Psoas muscle (tissue), 8 donors: ENCODE measurements around the gene SCPEP1. TPM values are rescaled to one million over a fixed set of nuclear protein-coding genes. Genes with fewer than 3 reads are reported as not detected.

Source experiments
- ATAC-seq, 4 donors: fragments of 200-7000 bp; cut with Tn5 transposase; one replicate each; pipeline ENCODE4 v1.9.1; 2020; ENCODE audit warnings: moderate library complexity in 3 of 4, mild to moderate bottlenecking in 2 of 4
- DNase-seq, 2 donors: peaks; one replicate each; pipeline ENCODE4 v3.0.0-alpha.2; 2020
- H3K27ac ChIP-seq: fragments of 200-600 bp; one replicate; pipeline ENCODE4 v1.8.0; 2022
- H3K27me3 ChIP-seq, 3 donors: fragments of 200-600 bp in 1 of 3; one replicate each; pipeline versions ENCODE4 v1.6.1 to v1.8.0; 2013 to 2022; ENCODE audit warnings: low read length in 2 of 3, mild to moderate bottlenecking in 2 of 3, moderate library complexity in 1 of 3; ENCODE audit not compliant: insufficient read depth in 3 of 3
- H3K36me3 ChIP-seq, 2 donors: fragments of 200-600 bp in 1 of 2; one replicate each; pipeline versions ENCODE4 v1.6.1 to v1.8.0; 2013 to 2022; ENCODE audit warnings: low read depth in 1 of 2, mild to moderate bottlenecking in 1 of 2, moderate library complexity in 1 of 2; ENCODE audit not compliant: insufficient read depth in 1 of 2
- H3K4me1 ChIP-seq: fragments of 200-600 bp; one replicate; pipeline ENCODE4 v1.8.0; 2022
- H3K4me3 ChIP-seq: fragments of 200-600 bp; one replicate; pipeline ENCODE4 v1.8.0; 2022; ENCODE audit warnings: mild to moderate bottlenecking
- H3K9me3 ChIP-seq: fragments of 200-600 bp; one replicate; pipeline ENCODE4 v1.8.0; 2022
- CTCF ChIP-seq: fragments of 200-600 bp; IDR thresholded peaks from one replicate; pipeline ENCODE4 v1.8.0; 2022; ENCODE audit warnings: antibody characterized with exemption
- WGBS, 3 donors: extraction: QIAGEN DNeasy Blood & Tissue Kit; methylation state at CpG; one replicate each; pipeline versions ENCODE4 v1.1.6 to v1.1.7; 2013; 5-methylcytosine and 5-hydroxymethylcytosine counted together
- intact Hi-C, 2 donors: fragments of 100-400 bp; cut with DNase I; formaldehyde crosslinking; loops; one replicate each; pipeline versions ENCODE4 v1.11.0 to v1.14.2; 2022
- polyA plus RNA-seq, 3 donors: library from polyadenylated mRNA; stranded (reverse); fragments of 200-250 nt; gene quantifications; one replicate each; pipeline ENCODE4 v1.2.3, GENCODE V29; 2013
- total RNA-seq, 4 donors: library from RNA; stranded (reverse); fragmentation: NEBNext Ultra II Directional in 2 of 4; extraction: Animal tissue kit (Norgen Biotek cat#: 25700) in 2 of 4; gene quantifications; one replicate each; pipeline versions ENCODE4 v1.2.1 to v1.2.4, GENCODE V29; 2021 to 2023
- donor health status: healthy with polysubstance abuse.
- donor health status: DM: no; HTN: no; CAD: no; lungs with moderate emphysema.
- donor health status: Bipolar disorder and iron deficiency.
- donor health status: healthy.
- donor health status: DM: yes; HTN: yes; CAD: no.
- donor health status: DM: no; HTN: no; CAD: no.
- donor health status: DM: no; HTN: no; CAD: no.
- donor health status: DM: yes; HTN: yes; CAD: no.

SCPEP1 gene
- total and polyA plus RNA-seq, 7 donors = 5.8 to 33.1 (median 12.2) TPM

- no peak overlapping the region for H3K27ac ChIP-seq
- H3K9me3 ChIP-seq = peaks cover 11% of the 10 kb centered on the region
- H3K4me3 ChIP-seq = no peak overlapping the region
- ATAC-seq (no peak), DNase-seq (no peak)
- H3K27me3 ChIP-seq = no peaks in the 10 kb centered on the region
- intact Hi-C loops = no loop called here
- 85 to 91% (median 89%) methylated on average over 1 of the region's 1 CpG for WGBS, 3 donors
- H3K36me3 ChIP-seq = no peaks in the 10 kb centered on the region
- peaks cover 2% of the 10 kb centered on the region for H3K4me1 ChIP-seq
- TF ChIP-seq CTCF = no peak
Measured at GRCh38 chr17:57027852-57028251, 49.9 kb downstream of the SCPEP1 start.

GRCh38 chr17:57032343-57032742 lies 54.4 kb downstream of the SCPEP1 start:
- peak overlapping the region; percentile 61 for H3K27ac ChIP-seq
- intact Hi-C loops = no loop called here
- no peaks in the 10 kb centered on the region for H3K27me3 ChIP-seq
- 39 to 58% (median 46%) methylated on average over 8 of the region's 8 CpGs for WGBS, 3 donors
- no peak for DNase-seq
- no peak for ATAC-seq
- H3K36me3 ChIP-seq = no peaks in the 10 kb centered on the region
- H3K9me3 ChIP-seq = peaks cover 8% of the 10 kb centered on the region
- peaks cover 36% of the 10 kb centered on the region for H3K4me1 ChIP-seq
- no peak overlapping the region for H3K4me3 ChIP-seq
- TF ChIP-seq CTCF = no peak

GRCh38 chr17:57033296-57033695 lies 55.4 kb downstream of the SCPEP1 start:
- DNase-seq (no peak), ATAC-seq (peak in 2 of 4 donors; percentile 69 to 75)
- no peak overlapping the region for H3K4me3 ChIP-seq
- intact Hi-C loops = no loop called here
- H3K4me1 ChIP-seq = peaks cover 36% of the 10 kb centered on the region
- H3K27me3 ChIP-seq = no peaks in the 10 kb centered on the region
- no peak for TF ChIP-seq CTCF
- WGBS, 3 donors = 11 to 22% (median 18%) methylated on average over 3 of the region's 3 CpGs
- no peaks in the 10 kb centered on the region for H3K9me3 ChIP-seq
- H3K36me3 ChIP-seq = no peaks in the 10 kb centered on the region
- peak overlapping the region; percentile 61 for H3K27ac ChIP-seq

- intact Hi-C loops = no loop called here
- 72 to 75% (median 73%) methylated on average over 10 of the region's 10 CpGs for WGBS, 3 donors
- Histone ChIP-seq H3K4me3 (no peak overlapping the region), H3K27me3 (no peaks in the 10 kb centered on the region), H3K9me3 (no peaks in the 10 kb centered on the region), H3K36me3 (no peaks in the 10 kb centered on the region), H3K27ac (no peak overlapping the region), H3K4me1 (peaks cover 36% of the 10 kb centered on the region)
- TF ChIP-seq CTCF = no peak
- ATAC-seq = peak in 2 of 4 donors; percentile 29 to 33
- no peak for DNase-seq
Measured at GRCh38 chr17:57034807-57035754, 57.1 kb downstream of the SCPEP1 start.
